GM19023 (cell line): ENCODE results near the gene SLC37A4.

Experiments
- ATAC-seq: cut with Tn5 transposase; IDR thresholded peaks from one replicate; pipeline ENCODE4 v1.9.1; 2021; ENCODE audit warnings: mild to moderate bottlenecking, moderate library complexity; ENCODE audit not compliant: unreplicated experiment

Gene SLC37A4

DNA sequence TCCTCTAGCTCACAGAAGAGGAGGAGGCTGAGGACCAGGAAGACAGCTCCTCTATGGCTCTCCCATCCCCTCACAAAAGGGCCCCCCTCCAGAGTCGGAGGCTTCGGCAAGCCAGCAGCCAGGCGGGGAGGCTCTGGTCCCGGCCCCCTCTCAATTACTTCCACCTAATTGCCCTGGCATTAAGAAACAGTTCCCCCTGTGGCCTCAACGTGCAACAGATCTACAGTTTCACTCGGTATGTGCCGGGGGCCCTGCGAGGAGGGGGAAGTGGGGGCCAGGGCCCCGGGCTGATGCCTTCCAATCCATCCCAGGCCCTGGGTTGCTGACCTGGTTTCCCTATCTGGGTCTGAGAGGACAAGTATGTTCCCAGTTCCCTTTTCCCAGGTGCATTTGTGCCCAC is 51.2 kb downstream of the SLC37A4 start:
- no peak for ATAC-seq

DNA sequence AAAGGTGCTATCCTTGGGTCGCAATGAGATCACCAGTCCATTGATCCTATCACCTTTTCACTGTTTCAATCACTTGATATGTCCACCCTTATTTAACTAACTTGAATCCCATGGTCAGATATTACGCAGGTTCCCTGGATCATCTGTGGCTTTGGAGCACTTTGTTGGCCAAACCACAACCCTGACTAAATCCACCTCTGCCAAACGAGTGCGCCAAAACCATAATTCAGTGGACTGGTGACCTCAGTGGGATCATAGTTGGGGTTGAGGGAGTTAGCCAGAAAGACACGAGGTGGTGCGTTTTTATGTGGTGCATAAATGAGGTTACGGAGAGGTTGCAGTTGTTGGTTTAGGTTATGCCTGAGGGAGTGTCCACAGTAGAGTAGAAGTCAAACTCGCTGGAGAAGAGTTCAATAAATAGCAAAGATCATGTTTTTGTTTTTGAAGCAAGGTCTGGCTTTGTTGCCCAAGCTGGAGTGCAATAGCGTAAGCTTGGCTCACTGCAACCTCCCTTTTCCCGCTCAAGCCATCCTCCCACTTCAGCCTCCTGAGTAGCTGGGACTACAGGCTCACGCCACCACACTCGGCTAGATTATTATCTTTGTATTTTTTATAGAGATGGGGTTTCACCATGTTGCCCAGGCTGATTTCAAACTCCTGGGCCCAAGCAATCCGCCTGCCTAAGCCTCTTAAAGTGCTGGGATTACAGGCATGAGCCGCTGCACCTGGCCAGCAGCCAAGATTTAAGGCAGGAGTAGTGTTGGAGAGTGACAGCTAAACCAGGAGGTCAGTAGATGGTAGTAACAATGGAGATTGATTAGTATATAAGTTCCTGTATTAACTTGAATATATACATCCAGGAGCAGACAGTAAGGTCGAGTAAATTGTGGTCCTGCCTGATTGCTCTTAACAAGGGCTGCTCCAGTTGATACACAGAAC is 54.6 kb downstream of the SLC37A4 start:
- no peak for ATAC-seq
